OCI-LY7 (cell line): Measurements from ENCODE around the gene SCARB1. TPM values are rescaled to one million over a fixed set of nuclear protein-coding genes. Genes with fewer than 3 reads are reported as not detected.

Experiments used
- BruUV-seq: library from RNA; stranded (reverse); fragments of 400-500 nt; replicated peaks from 2 replicates; lab custom pipeline; 2021; lab: Mats Ljungman, UMichigan
- CTCF ChIA-PET: fragments of 300-600 bp; sonication (Branson Sonifier 250); formaldehyde crosslinking; loops from one replicate; lab custom pipeline; 2022; ENCODE audit warnings: antibody characterized with exemption; ENCODE audit not compliant: unreplicated experiment; lab: Charles Lee
- POLR2A ChIA-PET: fragments of 300-600 bp; sonication (Branson Sonifier 250); formaldehyde crosslinking; loops from one replicate; lab custom pipeline; 2022; ENCODE audit warnings: antibody characterized with exemption; lab: Charles Lee
- DNase-seq: peaks from one replicate; pipeline ENCODE4 v3.0.0-alpha.2; 2015; ENCODE audit warnings: low spot score
- H2AFZ ChIP-seq: fragments of 200-600 bp; sonication (generic), shearing (Covaris generic); 2 replicates; pipeline ENCODE4 v1.6.1; 2014; ENCODE audit warnings: mild to moderate bottlenecking, antibody characterized with exemption, low read length, moderate library complexity
- H3K27ac ChIP-seq: fragments of 200-600 bp; sonication (generic); 2 replicates; pipeline ENCODE4 v1.5.1; 2014; ENCODE audit warnings: mixed run types, low read depth, mild to moderate bottlenecking, moderate library complexity, low read length, inconsistent platforms; ENCODE audit not compliant: poor library complexity, severe bottlenecking
- H3K36me3 ChIP-seq: fragments of 200-600 bp; sonication (generic); 2 replicates; pipeline ENCODE4 v1.6.1; 2014; ENCODE audit warnings: mild to moderate bottlenecking, antibody characterized with exemption, low read length, moderate library complexity, mixed read lengths; ENCODE audit not compliant: insufficient read depth
- H3K4me1 ChIP-seq: fragments of 200-600 bp; sonication (generic); 2 replicates; pipeline ENCODE4 v1.5.1; 2014; ENCODE audit warnings: mild to moderate bottlenecking, low read length; ENCODE audit not compliant: insufficient read depth, poor library complexity, severe bottlenecking
- H3K4me2 ChIP-seq: fragments of 200-600 bp; sonication (generic); 2 replicates; pipeline ENCODE4 v1.6.1; 2014; ENCODE audit warnings: mild to moderate bottlenecking, low read length
- H3K4me3 ChIP-seq: fragments of 200-600 bp; sonication (generic); 2 replicates; pipeline ENCODE4 v1.5.1; 2014; ENCODE audit warnings: mild to moderate bottlenecking, low read depth, low read length; ENCODE audit not compliant: poor library complexity, severe bottlenecking
- H3K79me2 ChIP-seq: fragments of 200-600 bp; sonication (generic); 2 replicates; pipeline ENCODE4 v1.6.1; 2016; ENCODE audit warnings: low read depth, mild to moderate bottlenecking, low read length, moderate library complexity, mixed read lengths; ENCODE audit not compliant: insufficient read depth
- H3K9me2 ChIP-seq: fragments of 200-600 bp; sonication (generic); 2 replicates; pipeline ENCODE4 v1.6.1; 2016; ENCODE audit warnings: mild to moderate bottlenecking, low read length, mixed read lengths; ENCODE audit not compliant: insufficient read depth
- H3K9me3 ChIP-seq: fragments of 200-600 bp; sonication (generic); 2 replicates; pipeline ENCODE4 v1.6.1; 2014; ENCODE audit warnings: mild to moderate bottlenecking, mixed run types, low read length, mixed read lengths
- H4K20me1 ChIP-seq: fragments of 200-600 bp; sonication (generic); 2 replicates; pipeline ENCODE4 v1.6.1; 2014; ENCODE audit warnings: mild to moderate bottlenecking, antibody characterized with exemption, low read length, moderate library complexity, mixed read lengths; ENCODE audit not compliant: insufficient read depth
- CTCF ChIP-seq: fragments of 200-600 bp; sonication (generic); conservative IDR thresholded peaks from 2 replicates; pipeline ENCODE4 v1.5.1; 2014; ENCODE audit warnings: mild to moderate bottlenecking, antibody characterized with exemption, low read length, moderate library complexity, mixed read lengths
- EZH2phosphoT487 ChIP-seq: fragments of 200-600 bp; sonication (generic); IDR thresholded peaks from 2 replicates; pipeline ENCODE4 v1.6.1; 2018; ENCODE audit warnings: low read depth, borderline replicate concordance, mild to moderate bottlenecking, mixed run types, antibody characterized with exemption, low read length, moderate library complexity, mixed read lengths
- intact Hi-C: fragments of 100-400 bp; cut with micrococcal nuclease; formaldehyde crosslinking; loops from one replicate; pipeline ENCODE4 v1.10.0; 2022; ENCODE audit not compliant: unreplicated experiment
- total RNA-seq, 2 experiments: library from RNA; depleted of rRNA in 1 of 2; stranded (reverse); fragments of >200 nt in 1 of 2; shearing (Covaris generic) in 1 of 2; gene quantifications; 2 replicates each; pipeline ENCODE4 v1.2.3, GENCODE V29; 2014 to 2022

Gene SCARB1
- total RNA-seq, 2 experiments from 2014 or later: 42.9 to 112 TPM

- H4K20me1 ChIP-seq: no peaks in the 10 kb centered on the region
- CTCF ChIA-PET: no interaction called here
- BruUV-seq: no TSS peak
- no peak overlapping the region for H2AFZ ChIP-seq
- POLR2A ChIA-PET: no interaction called here
- peak overlapping the region; percentile 57; the same call in 1 of the 2 replicates for H3K4me2 ChIP-seq
- no peaks in the 10 kb centered on the region for H3K9me3 ChIP-seq
- intact Hi-C loops: loop anchor here (5.0 kb wide), 1 partner anchor 116 kb away; no protein-coding TSS in a partner anchor
- no peak for DNase-seq
- no peak overlapping the region for H3K27ac ChIP-seq
- H3K36me3 ChIP-seq: peaks cover 28% of the 10 kb centered on the region; the same call in 1 of the 2 replicates
- no peaks in the 10 kb centered on the region for H3K9me2 ChIP-seq
- no peak overlapping the region for H3K4me3 ChIP-seq
- no peaks in the 10 kb centered on the region for H3K79me2 ChIP-seq
- TF ChIP-seq CTCF: no peak
- peaks cover 79% of the 10 kb centered on the region for H3K4me1 ChIP-seq
Measured at GRCh38 chr12:124780752-124781685, 82.6 kb downstream of the SCARB1 start.

- Histone ChIP-seq H3K4me3 (no peak overlapping the region), H3K9me2 (no peaks in the 10 kb centered on the region), H3K27ac (peak overlapping the region; percentile 64), H3K9me3 (no peaks in the 10 kb centered on the region), H2AFZ (no peak overlapping the region), H3K79me2 (no peaks in the 10 kb centered on the region), H3K4me1 (peaks cover 78% of the 10 kb centered on the region), H4K20me1 (no peaks in the 10 kb centered on the region), H3K36me3 (peaks cover 22% of the 10 kb centered on the region; the same call in 1 of the 2 replicates), H3K4me2 (peak overlapping the region; percentile 57)
- TF ChIP-seq EZH2phosphoT487 (no peak), CTCF (no peak)
- intact Hi-C loops: loop anchor here (5.0 kb wide), 1 partner anchor 117 kb away; no protein-coding TSS in a partner anchor
- CTCF ChIA-PET: no interaction called here
- POLR2A ChIA-PET: interaction anchor here (0.7 kb wide), 1 partner anchor 1614 kb away, joined by 3 read pairs; no protein-coding TSS in a partner anchor
- no TSS peak for BruUV-seq
- no peak for DNase-seq
Measured at GRCh38 chr12:124780336-124780735, 83.3 kb downstream of the SCARB1 start.
